ENCODE data around the gene PPHLN1.

The PPHLN1 gene

DNA sequence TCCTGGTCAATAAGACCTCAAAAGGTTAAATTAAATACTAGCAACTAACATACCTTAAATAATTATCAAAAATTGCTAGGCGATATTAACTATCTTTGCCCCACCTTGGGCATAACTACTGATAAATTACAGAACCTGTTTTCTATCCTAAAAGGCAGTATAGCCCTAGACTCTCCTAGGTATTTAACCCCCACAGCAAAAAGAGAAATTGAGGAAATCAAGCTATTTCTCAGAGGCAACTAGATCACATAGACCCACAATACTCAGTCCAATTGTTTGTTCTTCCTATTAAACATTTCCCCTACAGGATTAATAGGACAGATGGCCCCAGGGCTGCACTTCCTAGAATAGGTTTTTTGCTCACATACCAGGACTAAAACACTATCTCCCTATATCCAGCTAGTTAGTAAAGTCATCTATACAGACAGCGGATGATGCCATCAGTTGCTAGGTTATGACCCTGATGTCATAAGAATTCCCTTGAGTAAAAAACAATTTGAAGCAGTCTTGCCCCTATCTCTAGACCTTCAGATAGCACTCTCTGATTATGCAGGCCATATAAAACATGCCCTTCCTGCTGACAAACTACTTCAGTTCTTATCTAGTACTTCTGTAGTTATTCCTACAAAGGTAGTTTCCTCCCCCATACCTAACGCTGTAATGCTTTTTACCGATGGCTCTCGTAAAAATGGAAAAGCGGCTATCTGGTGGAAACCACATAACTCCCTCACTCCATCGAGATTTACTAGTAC lies 118.4 kb downstream of the PPHLN1 start:
- no peak for DNase-seq

DNA sequence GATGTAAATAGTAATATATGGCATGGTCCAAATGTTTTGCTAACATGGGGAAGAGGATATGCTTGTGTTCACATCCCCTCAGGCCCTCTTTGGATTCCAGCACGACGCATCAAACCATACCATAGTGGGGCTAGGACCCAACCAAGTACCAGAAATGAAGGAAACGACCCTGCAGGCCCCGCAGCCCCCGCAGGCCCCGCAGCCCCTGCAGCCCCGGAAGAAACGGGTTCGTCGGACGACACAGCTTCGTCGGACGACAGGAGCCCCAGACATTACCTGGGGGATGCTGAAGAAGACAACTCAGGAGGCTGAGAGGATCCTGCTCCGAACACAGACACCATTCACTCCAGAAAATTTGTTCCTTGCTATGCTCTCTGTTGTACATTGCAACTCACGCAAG lies 119.9 kb downstream of the PPHLN1 start:
- DNase-seq, result no peak

DNA sequence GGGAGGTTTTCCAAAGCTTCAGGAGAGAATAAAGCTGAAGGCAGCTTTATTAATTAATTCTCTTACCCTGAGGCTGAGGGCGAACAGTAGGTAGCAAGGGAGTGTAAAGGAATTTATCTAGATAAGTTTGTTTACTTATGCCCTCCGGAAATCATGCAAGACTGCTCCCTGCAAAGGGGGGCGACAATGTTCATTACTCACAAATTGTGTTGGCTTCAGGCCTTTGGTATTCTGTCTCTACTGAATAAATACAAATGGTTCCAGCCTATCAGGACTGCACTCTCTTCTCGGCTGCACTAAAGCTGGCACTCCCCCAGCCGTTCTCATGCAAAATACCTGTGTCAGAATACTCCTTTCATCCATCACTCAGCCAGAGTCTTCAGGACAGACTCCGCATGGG lies 120.8 kb downstream of the PPHLN1 start:
- DNase-seq, result no peak

DNA sequence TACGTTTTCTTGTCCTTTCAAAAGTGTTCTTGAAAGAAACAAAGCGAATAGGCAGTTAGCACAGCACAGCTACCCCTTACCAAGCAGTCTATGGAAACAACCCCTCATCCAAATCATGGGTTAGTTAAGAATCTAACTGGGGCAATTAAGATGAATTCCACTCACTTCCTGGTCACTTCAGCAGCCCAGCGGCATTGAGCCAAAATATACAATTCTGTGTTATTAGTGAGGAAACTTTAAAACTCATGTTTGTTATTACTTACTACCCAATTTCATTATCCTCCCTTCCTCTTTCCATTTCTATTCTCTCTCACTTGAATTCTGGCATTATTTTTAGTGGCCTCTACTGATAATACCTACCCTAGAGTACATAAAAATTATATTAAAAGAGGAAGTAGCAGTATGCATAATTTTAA lies 121.4 kb downstream of the PPHLN1 start:
- DNase-seq, result no peak

- DNase-seq, result no peak
Measured at GRCh38 chr12:42448841-42449240, 122.9 kb downstream of the PPHLN1 start.

- DNase-seq, result no peak
Measured at GRCh38 chr12:42450248-42450647, 124.3 kb downstream of the PPHLN1 start.

DNA sequence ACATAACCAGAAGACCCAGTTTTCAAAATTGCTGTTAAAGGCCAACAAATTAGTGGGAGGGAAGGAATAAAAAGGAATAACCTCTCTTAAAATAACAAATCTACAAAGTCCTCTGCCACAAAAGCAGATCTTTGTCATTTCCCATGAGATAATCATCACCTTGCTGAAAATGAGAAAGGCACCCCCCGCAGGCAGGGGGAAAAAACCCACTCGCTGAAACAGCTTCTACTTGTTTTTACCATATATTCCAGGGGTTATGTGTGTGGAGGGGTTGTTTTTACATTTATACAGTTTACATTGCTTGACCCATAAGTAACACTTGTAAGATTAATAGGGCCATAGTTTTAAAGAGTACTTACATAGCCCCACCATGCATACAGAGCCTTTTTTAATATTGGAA lies 132.6 kb downstream of the PPHLN1 start:
- no peak for DNase-seq

DNA sequence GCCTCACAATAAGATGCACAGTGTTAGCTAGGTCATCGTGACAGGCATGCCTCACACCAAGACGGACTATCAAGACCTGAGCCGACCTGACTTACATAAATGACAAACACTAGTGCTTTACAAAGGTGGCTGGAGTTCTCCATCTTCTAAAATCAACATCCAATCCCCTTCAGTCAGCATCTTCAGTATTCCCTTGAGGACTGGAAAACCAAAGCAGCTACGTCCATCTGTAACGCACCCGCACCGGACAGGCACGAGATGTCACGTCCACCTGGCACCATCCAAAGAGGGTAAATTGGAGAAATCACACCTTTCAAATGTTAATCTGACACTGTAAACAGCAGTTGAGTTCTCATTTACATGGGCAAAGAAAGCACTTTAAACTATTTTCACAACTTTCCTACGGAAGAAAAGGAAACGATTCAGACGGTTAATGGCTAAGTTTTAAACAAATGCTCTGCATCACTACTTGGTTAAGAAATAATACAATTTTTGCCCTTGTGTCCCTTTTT lies 133.4 kb downstream of the PPHLN1 start:
- no peak for DNase-seq

GRCh38 chr12:42462486-42462885 lies 136.5 kb downstream of the PPHLN1 start:
- DNase-seq, result no peak

DNA sequence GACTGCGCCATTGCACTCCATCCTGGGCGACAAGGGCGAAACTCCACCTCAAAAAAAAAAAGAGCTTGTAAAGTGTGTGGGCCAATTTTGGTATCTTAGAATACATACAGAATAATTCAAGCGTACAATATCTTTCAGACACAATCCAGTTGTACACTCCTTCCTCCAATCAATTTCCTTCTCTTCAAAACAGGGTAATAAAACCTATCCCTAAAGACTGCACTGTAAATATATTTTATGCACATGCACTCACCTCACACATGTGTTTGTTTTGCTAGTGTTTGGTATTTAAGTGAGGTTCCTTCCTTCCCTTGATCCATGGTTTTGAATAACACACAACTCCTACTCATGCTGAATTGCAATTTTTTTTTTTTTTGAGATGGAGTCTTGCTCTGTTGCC lies 137.7 kb downstream of the PPHLN1 start:
- DNase-seq, result no peak

GRCh38 chr12:42468341-42468821 lies 142.4 kb downstream of the PPHLN1 start:
- DNase-seq, result no peak

DNA sequence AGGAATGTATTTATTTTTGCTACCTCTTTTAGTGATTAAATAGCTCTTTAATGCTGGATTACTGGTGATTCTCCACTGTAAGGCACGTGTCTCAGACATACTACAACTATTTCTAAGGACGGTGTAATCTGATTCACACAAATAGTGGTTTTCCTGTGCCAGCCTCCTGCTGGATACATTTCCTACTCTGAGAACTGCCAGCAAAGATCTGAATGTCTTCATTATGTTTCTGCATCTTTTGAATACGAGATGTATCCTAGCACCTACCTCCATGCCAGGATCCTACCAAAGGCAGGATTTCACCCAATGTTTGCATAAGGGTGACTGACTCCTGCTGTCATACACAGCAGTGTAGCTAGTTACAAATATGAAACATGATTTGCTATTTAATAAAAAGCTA lies 143.0 kb downstream of the PPHLN1 start:
- DNase-seq, result no peak

- DNase-seq, result no peak
Measured at GRCh38 chr12:42469355-42470175, 143.6 kb downstream of the PPHLN1 start.

- DNase-seq, result no peak
Measured at GRCh38 chr12:42472376-42472775, 146.4 kb downstream of the PPHLN1 start.

DNA sequence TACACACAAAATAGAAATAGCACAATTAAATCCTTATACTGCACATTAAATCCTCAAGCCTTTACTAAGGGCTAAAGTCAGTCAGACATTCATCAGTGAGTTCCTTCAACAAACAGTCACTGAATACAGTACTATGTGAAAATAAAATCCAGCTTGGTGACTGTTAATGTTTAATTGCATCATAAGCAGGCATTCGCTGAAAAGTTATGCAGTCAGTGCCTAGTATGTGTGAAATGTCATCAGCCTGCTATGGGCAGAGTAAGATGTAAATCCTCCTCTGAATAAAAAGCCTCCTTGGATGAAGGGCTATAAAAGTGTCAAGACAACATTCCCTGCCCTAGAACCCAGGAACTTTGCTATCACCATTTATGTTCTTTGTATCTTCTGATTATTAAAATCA lies 147.2 kb downstream of the PPHLN1 start:
- DNase-seq, result no peak

DNA sequence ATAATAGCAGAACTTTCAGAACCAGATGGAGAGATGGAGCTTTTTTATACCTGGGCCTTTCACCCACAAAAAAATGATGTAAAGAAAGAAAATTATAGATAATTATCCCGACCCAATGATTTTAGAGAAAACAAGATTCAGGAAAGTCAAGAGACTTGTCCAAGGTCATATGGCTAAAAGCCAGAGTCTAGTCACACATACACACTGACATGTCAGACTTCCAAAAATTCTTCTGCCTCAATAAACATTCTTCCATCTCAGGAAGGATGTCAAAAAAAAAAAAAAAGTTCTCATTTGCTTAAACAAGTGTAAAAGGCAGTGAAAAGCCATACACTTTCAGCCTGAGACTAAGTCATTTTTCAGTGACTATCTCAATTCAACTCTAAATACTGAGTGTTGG lies 147.6 kb downstream of the PPHLN1 start:
- DNase-seq, result no peak

- no peak for DNase-seq
Measured at GRCh38 chr12:42474391-42474790, 148.4 kb downstream of the PPHLN1 start.

DNA sequence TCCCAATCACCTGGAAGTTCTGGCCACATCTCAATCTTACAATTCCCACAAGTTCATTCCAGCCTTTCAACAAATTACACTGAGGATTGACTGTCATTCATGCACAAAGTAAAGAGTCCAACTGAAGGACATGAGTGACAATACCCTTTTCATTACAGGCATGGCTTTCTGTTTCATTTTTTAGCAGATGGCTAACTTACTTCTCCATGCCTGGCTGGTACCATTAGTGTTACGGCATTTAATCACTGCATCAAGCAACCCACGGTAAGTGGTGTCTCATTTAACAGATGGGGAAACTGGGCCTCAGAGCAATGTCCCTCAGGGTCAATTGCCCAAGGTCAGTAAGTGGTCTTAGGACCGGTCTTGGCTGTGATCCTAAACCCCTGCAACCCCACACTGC lies 149.1 kb downstream of the PPHLN1 start:
- DNase-seq, result no peak

DNA sequence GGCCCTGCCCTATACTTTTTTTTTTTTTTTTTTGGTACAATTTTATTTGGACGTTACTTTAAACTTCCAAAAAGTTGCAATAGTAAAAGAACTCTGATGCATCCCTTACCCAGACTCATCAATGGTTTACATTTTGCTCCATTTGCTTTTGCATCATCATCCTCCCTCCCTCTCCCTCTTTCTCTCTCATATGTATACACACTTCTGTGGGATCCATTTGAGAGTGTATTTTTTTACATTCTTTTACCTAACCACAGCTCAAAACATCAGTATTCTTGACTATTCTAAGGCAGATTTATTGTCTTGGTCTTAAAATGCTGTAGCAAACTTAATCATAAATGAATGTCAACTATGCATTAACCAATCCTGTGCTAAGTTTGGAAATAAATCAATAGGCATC lies 152.0 kb downstream of the PPHLN1 start:
- no peak for DNase-seq

DNA sequence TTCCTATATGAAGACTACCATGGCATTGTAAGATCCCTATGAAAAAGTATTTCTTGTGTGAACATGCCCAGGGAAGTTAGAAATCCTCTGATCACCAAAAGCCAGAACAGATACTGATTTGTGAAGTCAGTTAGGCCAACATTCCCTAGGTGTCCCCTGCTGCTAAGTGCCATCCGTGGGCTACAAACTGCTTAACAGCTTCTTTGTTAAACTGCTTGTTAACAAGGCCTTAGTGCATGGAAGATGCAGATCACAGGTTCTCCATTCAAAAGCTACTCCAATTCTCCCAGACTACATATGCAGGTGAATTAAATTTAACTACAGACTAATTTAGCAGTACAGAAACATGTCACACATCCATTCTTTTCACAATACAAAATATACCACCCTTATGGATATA lies 155.4 kb downstream of the PPHLN1 start:
- no peak for DNase-seq

DNA sequence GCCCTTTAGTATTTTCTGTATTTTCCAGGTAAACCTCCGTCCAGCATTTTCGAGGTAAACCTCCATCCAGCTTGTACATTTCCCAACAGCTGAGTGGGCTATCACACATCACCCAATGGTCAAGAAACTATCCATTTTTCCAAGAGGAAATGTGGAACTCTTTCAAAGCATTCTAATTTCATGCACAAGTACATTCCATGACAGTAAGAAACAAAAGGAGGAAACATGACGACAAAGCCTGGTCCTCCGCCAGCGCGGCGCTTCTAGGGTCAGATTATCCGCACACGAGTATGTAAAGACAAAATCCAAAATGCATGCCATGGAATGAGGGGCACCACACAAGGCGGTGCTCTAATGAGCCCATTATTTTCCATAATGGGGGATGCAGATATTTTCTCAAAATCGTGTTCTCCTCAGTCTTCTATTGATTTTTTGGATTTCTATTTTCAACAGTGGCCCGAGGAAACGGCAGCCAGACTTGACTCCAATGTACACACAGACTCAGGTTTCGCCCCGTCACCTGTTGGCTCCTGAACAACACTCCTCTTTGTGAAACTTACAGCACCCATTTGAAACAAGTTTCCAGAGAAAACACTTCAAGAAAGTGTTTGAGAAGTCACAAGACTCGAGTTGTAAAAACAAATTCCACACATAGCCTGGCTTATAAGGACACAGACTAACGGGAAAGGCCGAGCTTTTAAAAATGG lies 156.2 kb downstream of the PPHLN1 start:
- DNase-seq, result no peak

DNA sequence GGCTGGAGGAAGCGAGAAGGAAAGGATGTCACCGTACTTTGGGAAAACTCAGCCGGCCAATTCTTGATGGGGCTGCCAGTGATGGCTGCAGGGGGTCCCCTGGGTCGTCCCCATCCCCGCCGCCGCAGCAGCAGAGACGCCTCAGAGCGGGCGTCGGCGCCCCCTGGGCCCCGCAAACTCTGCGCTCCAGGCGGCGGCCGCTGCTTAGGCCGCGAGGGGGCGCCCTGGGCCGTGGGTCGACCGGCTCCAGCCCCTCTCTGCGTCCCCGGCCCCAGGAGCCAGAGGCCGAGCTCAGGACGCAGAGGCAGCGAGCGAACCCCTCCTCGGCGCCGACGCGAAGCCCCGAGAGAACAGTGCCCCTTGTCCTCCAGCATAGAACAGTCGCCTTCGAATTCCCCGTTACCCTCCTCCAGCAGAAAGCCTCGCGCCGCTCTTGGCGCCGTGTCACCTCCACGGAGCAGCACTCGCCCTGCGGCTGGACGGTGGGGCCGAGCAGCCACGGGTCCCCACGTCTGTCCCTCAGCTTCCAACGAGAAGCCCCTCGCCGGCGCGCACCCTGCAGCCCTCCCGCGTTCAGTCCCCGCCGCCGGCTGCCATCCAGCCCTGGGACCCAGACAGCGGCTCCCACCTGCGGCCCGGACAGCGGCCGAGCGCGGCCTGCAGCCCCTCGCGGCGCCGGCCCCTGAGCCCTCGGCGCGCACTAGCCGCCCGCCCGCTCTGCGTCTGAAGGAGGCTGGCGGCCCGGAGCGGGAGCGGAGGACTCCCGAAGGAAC lies 157.0 kb downstream of the PPHLN1 start:
- peak; percentile 28 for DNase-seq

- no peak for DNase-seq
Measured at GRCh38 chr12:42483521-42483790, 157.5 kb downstream of the PPHLN1 start.
